HG03432 (cell line): Measurements from ENCODE around the gene LRRC53.

Experiments
- ATAC-seq: cut with Tn5 transposase; IDR thresholded peaks from one replicate; pipeline ENCODE4 v1.9.1; 2021; ENCODE audit warnings: mild to moderate bottlenecking, moderate library complexity; ENCODE audit not compliant: unreplicated experiment

Gene LRRC53

DNA sequence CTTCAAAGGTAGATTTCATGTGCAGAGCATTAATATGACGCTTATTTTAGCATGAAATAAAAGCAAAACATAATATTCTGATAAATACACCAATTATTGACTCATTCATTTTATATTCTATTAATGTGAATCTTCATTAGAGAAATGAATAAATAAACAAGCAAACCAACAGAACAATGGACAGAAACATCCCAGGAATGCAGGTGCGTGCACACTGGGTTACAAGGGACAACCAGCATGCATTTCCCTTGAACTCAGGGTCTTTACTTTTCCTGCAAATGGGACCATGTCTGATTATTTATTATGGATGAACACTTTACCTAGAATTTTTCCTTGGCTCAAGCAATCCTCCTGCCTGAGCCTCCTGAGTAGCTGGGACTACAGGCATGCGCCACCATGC lies 13.5 kb downstream of the LRRC53 start:
- no peak for ATAC-seq

DNA sequence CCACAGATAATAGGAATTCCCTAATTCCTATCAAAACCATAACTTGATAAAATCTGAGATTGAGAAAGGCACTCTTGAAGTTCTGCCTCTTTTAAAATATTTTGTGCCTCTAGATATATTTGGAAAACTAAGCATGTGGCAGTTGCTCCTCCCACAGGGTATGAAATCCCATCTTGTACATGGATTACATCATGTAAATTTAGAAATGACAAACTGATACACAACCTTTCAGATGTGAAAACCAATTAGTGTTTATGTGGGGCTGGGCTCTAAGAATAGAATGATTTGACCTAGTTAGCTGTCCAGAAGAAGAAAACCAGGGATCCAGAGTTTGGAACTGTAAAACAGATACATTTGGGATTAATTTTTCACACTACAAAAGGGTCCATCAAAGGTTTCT lies 15.7 kb downstream of the LRRC53 start:
- ATAC-seq, result no peak

DNA sequence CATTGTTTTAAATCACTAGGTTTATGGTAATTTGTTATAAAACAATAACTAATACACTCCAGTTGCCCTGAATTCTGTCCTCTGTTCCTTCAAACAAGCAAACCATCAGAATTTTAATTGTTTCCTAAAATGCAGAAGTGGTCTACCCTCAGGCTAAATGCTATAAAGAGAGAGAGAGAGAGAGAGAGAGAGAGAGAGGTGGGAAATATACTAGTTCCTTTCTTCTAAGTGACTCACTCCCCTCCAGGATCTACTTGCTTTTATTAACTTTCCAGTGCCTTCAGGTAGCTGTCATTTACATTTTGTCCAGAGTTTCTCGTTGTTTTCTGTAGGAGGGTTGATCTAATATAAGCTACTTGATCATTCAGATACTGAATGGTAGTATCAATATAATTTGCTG lies 26.4 kb downstream of the LRRC53 start:
- no peak for ATAC-seq

DNA sequence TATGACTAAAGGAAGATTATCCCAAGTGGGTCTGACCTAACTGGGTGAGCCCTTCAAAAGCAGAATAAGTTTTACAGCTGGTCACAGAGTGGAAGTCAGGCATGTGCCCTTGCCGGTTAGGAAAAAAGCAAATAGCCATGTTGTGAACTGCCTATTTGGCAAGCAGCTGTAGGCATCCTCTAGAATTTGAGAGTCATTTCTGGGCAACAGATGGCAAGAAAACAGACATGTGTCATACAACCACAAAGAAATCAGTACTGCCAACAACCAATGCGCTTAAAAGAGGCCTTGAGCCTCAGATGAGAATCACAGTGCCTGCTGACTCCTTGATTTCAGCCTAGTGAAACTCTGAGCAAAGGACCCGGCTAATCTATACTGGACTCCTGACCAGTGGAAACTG lies 26.8 kb downstream of the LRRC53 start:
- no peak for ATAC-seq

- ATAC-seq, result no peak
Observed at GRCh38 chr1:74481607-74482006, 30.8 kb downstream of the LRRC53 start.

DNA sequence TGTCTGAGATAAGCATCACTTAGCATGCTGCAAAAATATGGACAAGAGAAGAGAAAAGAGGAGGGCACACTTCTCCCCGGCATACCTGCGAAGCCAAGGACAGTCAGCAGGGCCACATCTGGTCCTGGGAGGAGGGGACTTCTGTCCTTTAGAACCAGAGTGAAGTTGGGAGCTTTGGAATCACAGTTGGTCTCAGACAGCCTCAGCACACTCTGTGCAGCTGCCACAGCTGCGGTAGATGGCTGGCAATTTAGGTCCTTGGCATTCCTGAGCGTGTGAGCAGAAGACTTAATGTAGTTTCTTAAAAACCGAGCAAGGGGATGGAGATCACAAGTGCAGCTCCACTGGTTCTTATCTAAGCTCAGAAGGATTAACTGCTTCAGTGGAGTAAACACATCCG lies 32.3 kb downstream of the LRRC53 start:
- no peak for ATAC-seq

DNA sequence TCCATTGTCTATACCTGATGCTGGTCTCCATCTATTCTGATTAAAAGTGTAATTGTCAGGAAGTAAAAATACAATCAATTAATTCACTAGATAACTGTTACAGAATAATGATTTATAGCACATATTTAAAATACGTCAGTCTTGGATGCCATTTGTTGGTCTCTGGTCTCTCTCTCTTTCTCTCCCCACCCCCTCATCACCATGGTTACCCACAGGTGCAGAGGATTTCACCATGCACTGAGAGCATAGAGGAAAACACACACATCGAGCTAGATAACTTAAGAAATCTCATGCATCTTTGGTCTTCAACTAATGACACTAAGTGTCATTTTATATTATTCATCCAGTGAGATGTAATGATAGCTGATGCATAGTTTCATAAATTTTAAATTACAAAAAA lies 33.4 kb downstream of the LRRC53 start:
- ATAC-seq, result no peak

- no peak for ATAC-seq
Observed at GRCh38 chr1:74474585-74474984, 37.8 kb downstream of the LRRC53 start.

DNA sequence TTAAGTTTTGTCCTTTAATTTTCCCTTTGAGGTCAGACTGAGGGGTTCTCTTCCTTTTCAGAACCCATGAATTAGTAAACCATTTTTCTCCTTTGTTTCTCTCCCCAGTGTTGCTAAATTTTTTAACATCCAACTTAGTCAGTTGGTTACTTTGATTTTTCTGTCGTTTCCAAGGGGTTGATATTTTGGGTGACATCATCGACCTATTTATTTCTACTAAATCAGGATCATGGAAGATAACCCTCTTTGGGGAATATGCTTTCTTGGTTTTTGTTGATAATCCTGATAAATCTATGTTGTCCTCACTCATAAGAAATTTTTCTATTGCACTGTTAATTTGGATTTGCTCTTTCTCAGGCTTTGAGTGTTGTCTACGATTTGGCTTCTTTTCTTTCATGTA lies 40.9 kb downstream of the LRRC53 start:
- ATAC-seq, result no peak

DNA sequence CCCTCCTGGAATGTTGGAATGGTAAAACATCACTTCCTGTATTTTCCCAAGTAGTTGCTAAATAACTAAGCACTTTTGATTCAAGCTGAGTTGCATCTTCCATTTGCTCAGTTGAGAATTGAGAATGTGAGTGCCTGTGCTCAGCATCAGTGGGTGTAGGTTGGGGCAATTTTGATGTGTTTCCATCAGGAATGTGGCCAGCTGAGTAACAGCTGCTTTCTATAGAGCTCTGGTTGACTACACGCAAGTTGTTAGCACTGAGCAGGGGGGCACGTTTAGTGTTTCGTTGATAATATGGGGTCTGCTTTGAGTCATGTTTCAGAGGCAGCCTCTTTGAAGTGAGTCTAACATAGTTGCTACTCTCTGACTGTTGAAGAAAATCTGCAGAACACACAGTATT lies 41.5 kb downstream of the LRRC53 start:
- no peak for ATAC-seq

- ATAC-seq, result no peak
Observed at GRCh38 chr1:74470251-74470650, 42.2 kb downstream of the LRRC53 start.

DNA sequence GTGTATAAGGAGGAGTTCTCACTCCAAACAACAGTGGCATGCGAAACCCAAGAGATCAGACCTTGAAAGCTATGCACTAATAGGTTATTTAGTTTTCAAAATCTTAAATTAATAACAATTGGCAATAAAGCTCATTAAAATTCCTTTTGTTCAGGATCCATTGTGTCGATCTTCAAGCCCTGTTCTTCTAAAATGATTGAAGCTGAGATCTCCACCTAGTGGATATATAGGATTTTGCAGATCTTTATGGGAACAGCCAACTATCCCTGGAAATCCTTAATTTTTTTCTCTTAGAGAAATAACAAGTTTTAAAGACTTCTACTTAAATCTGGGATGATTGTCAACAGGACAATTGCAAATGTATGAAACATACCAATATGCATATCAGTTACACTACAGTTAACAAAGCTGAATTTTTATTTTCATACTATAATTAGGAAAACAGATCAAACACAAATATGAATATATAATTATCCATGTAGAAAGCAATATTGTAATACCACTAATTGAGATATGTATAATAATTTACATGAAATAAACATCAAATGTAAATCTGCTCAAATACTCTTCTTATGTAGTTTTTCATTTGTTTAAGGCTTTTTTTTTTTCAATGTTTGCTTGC lies 43.3 kb downstream of the LRRC53 start:
- peak; percentile 63 for ATAC-seq

DNA sequence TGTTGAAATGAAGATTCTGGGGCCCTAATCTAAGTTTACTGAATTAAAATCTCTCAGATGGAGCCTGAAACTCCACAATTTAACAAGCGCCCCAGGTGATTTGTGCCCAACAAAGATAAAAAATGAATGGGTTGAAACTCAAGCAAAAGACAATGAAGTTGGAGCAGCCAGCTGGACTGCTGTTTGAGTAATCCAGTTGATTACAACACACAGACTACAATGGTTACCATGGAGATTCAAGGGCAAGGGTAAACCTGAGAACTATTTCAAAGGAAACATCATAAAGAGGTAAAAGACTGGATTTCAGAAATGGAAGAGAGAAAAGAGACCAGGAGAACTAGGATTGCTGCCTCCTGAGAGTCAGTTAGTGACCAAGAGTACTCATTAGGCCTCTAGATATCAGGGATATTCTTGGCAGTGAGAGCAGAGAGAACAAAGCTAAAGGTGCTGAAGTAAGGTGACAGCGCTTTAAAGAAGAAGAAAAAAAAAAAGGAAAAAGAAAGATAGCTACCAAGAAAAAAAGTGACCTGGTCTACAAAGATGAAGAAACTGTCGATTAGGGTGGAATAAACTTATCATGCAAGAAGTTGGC lies 44.5 kb downstream of the LRRC53 start:
- no peak for ATAC-seq

GRCh38 chr1:74465193-74465681 lies 47.2 kb downstream of the LRRC53 start:
- no peak for ATAC-seq

GRCh38 chr1:74464037-74464436 lies 48.4 kb downstream of the LRRC53 start:
- ATAC-seq, result no peak

DNA sequence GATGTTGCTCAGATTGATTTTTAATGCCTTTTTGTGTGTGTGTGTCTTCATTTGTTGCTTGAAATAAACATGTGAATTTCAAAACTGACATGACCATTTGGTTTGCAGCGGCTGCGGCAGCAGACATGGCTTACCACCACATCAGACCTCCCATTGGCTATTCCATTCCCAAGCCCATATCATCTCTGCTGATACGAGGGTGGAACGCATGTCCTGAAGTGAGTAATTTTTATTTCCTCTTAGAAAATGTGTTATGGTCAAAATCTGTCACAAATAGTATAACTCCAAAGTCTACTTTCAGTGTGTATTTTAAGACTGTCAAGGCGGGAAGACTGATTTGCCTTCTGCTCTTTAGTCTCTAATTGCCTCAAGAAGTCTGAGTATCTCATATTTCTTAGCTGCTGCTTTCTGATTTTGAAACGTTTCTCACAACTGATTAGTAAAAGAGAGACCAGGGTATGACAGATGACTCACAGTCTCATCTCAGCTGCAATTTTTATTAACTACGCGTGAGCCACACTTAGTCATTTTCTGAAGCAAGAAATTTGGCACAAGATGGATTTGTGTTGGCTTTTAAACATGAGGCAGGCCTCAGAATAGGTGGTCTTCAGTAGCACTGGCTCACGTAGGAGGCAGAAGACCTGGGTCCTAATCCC lies 49.0 kb downstream of the LRRC53 start:
- peak; percentile 95 for ATAC-seq

DNA sequence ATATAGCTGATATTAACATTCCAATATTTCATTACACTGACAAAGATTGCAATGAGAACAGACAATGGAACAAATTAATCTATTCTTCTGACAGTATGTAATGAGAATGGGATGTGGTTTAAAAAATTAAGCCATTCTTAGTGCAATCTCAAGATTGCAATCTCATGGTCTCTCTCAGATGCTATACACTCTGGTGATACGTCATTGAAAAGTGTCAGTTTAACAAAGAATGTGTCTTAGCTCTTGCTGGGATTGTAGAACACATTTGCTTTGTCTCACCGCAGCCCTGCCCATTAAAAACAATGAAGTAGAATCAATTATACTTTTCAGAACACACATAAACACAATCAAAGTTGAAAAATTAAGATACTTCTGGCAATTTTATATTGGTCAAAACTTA lies 55.2 kb downstream of the LRRC53 start:
- no peak for ATAC-seq

DNA sequence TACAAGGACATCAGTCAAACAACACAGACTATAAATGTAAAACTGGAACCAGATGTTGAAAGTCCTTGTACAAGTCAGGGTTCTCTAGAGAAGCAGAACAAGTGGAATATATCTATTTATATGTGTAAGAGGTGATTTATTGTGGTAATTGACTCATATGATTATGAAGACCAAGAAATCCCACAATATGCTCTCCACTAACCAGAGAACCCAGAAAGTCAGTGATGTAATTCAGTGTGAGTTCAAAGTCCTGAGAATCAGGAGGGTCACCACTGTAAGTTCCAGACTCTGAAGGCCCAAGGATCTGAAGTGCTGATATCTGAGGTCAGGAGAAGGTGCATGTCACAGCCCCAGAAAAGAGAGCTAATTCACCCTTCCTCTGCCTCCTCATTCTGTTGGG lies 57.0 kb downstream of the LRRC53 start:
- no peak for ATAC-seq

DNA sequence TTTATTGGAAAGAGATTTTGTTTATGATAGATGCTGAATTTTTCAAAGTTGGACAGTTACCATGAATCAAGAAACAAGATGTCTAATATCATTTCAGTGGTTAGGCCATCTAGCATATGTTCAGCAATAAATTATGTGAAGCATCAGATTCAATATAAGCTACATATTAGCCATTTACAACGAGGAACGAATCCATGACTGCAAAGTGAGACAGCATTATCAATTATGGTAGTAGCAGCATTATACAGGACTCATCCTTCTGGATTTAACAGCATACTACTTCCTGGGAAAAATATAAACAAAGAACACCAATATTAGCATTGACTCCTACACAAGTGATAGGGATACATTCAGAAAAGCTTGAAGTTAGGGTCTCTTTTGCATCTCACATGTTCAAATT lies 59.1 kb downstream of the LRRC53 start:
- no peak for ATAC-seq

DNA sequence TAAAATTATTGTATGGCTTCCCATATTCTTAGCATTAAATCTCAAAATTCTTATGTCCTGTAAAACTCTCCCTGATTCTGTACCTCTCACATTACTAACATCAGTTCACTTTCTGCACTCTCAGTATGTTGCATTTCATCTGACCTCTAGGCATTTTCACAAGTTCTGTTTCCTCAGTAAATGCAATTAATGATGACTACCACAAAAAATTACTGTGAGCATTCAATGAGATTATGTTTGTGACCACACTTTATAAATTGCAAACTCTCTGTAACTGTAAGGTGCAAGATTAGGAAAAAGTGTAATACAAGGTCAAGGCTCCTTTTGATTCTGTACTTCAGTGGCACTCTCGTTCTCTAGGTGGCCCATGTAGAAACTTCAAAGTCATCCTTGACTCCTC lies 60.4 kb downstream of the LRRC53 start:
- no peak for ATAC-seq

GRCh38 chr1:74437035-74437434 lies 75.4 kb downstream of the LRRC53 start:
- ATAC-seq, result no peak

DNA sequence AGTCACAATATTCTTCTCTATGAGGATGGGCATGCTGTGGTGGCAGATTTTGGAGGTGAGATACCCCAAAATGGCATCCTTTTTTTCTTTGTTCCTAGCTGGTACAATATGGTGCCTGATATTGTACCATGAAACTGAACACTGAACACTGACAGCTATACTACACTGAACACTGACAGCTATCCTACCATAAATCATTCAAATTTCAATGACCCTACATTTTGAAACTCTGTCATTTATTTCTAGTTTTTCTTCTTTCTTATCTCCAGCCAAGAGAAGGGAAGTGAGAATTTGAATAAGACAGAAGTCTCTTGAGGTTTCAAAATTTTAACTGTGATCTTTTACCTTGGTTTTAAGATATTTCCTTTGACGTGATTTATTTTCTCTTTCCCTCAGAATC lies 76.3 kb downstream of the LRRC53 start:
- ATAC-seq, result peak; percentile 81
